ENCODE measurements around the gene SLC25A26. TPM values are rescaled to one million over a fixed set of nuclear protein-coding genes. Genes with fewer than 3 reads are reported as not detected.

Gene SLC25A26
- total RNA-seq, 3 donors from 2014 or later: 15.9 to 25.8 (median 20.2) TPM

- ATAC-seq: no peak
- intact Hi-C loops (cut with DNase I, micrococcal nuclease): no loop called here
- TF ChIP-seq CTCF (IDR thresholded peaks at IDR 0.05): no peak
These were observed 144.3 kb downstream of the SLC25A26 start for GRCh38 chr3:66365080-66365479.

GRCh38 chr3:66366747-66367146, 145.9 kb downstream of the SLC25A26 start:
- no peaks in the 10 kb centered on the region for H3K36me3 ChIP-seq (ENCODE audit: low read depth)
- no peak for DNase-seq
- no peak overlapping the region for H3K4me3 ChIP-seq
- no peaks in the 10 kb centered on the region for H3K9me3 ChIP-seq
- H3K4me1 ChIP-seq (ENCODE audit: low read depth): no peaks in the 10 kb centered on the region
- intact Hi-C loops (cut with DNase I, micrococcal nuclease): no loop called here
- TF ChIP-seq CTCF (IDR thresholded peaks at IDR 0.05): no peak
- ATAC-seq: no peak

More at GRCh38 chr3:66365080-66365479, 144.3 kb downstream of the SLC25A26 start:
- no peaks in the 10 kb centered on the region for H3K36me3 ChIP-seq (ENCODE audit: low read depth)
- no peak overlapping the region for H3K4me3 ChIP-seq
- H3K9me3 ChIP-seq: no peaks in the 10 kb centered on the region
- no peaks in the 10 kb centered on the region for H3K4me1 ChIP-seq (ENCODE audit: low read depth)
- no peak for DNase-seq

GRCh38 chr3:66367979-66368378, 147.2 kb downstream of the SLC25A26 start:
- no peak for DNase-seq
- no peak for TF ChIP-seq CTCF (IDR thresholded peaks at IDR 0.05)
- H3K36me3 ChIP-seq (ENCODE audit: low read depth): no peaks in the 10 kb centered on the region
- no peak overlapping the region for H3K4me3 ChIP-seq
- intact Hi-C loops (cut with DNase I, micrococcal nuclease): no loop called here
- H3K4me1 ChIP-seq (ENCODE audit: low read depth): no peaks in the 10 kb centered on the region
- ATAC-seq: no peak
- H3K9me3 ChIP-seq: no peaks in the 10 kb centered on the region

- ATAC-seq: no peak
- no peaks in the 10 kb centered on the region for H3K9me3 ChIP-seq
- no peaks in the 10 kb centered on the region for H3K36me3 ChIP-seq (ENCODE audit: low read depth)
- no peaks in the 10 kb centered on the region for H3K4me1 ChIP-seq (ENCODE audit: low read depth)
- no peak for TF ChIP-seq CTCF (IDR thresholded peaks at IDR 0.05)
- no peak overlapping the region for H3K4me3 ChIP-seq
- DNase-seq: no peak
- intact Hi-C loops (cut with DNase I, micrococcal nuclease): loop anchor here in 1 of 2 donors (10.0 kb wide), 1 partner anchor 95 kb away; no protein-coding TSS in a partner anchor
These were observed 149.4 kb downstream of the SLC25A26 start for GRCh38 chr3:66370179-66370578.

GRCh38 chr3:66371432-66371831, 150.6 kb downstream of the SLC25A26 start:
- DNase-seq (no peak), ATAC-seq (no peak)
- intact Hi-C loops (cut with DNase I, micrococcal nuclease): loop anchor here in 1 of 2 donors (10.0 kb wide), 1 partner anchor 97 kb away; no protein-coding TSS in a partner anchor
- Histone ChIP-seq H3K36me3 (ENCODE audit: low read depth) (no peaks in the 10 kb centered on the region), H3K9me3 (no peaks in the 10 kb centered on the region), H3K4me1 (ENCODE audit: low read depth) (peaks cover 2% of the 10 kb centered on the region), H3K4me3 (no peak overlapping the region)
- TF ChIP-seq CTCF (IDR thresholded peaks at IDR 0.05): no peak
